NCI-H1092 (cell line): ENCODE results near the gene RAB3IL1.
"Not testable (repeated sequence)": the region's sequence is repeated elsewhere in the genome, so short reads cannot be mapped to it uniquely, and the experiment has no call there.

Experiments
- DNase-seq: peaks from one replicate; lab custom pipeline; 2025; lab: John Stamatoyannopoulos, UW

Gene RAB3IL1

GRCh38 chr11:61885784-61886580, 31.4 kb downstream of the RAB3IL1 start:
- DNase-seq: no peak

GRCh38 chr11:61885166-61885778, 32.1 kb downstream of the RAB3IL1 start:
- no peak for DNase-seq

- no peak for DNase-seq
Observed at GRCh38 chr11:61883947-61884346, 33.4 kb downstream of the RAB3IL1 start.

- no peak for DNase-seq
Observed at GRCh38 chr11:61883327-61883726, 34.0 kb downstream of the RAB3IL1 start.

GRCh38 chr11:61882879-61883278, 34.5 kb downstream of the RAB3IL1 start:
- no peak for DNase-seq

GRCh38 chr11:61882267-61882666, 35.1 kb downstream of the RAB3IL1 start:
- DNase-seq: not testable (repeated sequence)

- no peak for DNase-seq
Observed at GRCh38 chr11:61881397-61881796, 36.0 kb downstream of the RAB3IL1 start.

GRCh38 chr11:61880454-61880853, 36.9 kb downstream of the RAB3IL1 start:
- DNase-seq: no peak

- no peak for DNase-seq
Observed at GRCh38 chr11:61880031-61880430, 37.3 kb downstream of the RAB3IL1 start.

GRCh38 chr11:61879152-61879551, 38.2 kb downstream of the RAB3IL1 start:
- no peak for DNase-seq

GRCh38 chr11:61875698-61876097, 41.7 kb downstream of the RAB3IL1 start:
- no peak for DNase-seq

- no peak for DNase-seq
Observed at GRCh38 chr11:61874853-61875252, 42.5 kb downstream of the RAB3IL1 start.

- no peak for DNase-seq
Observed at GRCh38 chr11:61874377-61874809, 43.0 kb downstream of the RAB3IL1 start.

GRCh38 chr11:61873588-61874376, 43.6 kb downstream of the RAB3IL1 start:
- no peak for DNase-seq

GRCh38 chr11:61872935-61873565, 44.3 kb downstream of the RAB3IL1 start:
- no peak for DNase-seq

- DNase-seq: peak; percentile 60
Observed at GRCh38 chr11:61871158-61871597, 46.2 kb downstream of the RAB3IL1 start.

GRCh38 chr11:61870541-61871031, 46.8 kb downstream of the RAB3IL1 start:
- no peak for DNase-seq

- no peak for DNase-seq
Observed at GRCh38 chr11:61869708-61870451, 47.5 kb downstream of the RAB3IL1 start.

GRCh38 chr11:61869429-61869707, 48.0 kb downstream of the RAB3IL1 start:
- no peak for DNase-seq

GRCh38 chr11:61868571-61869428, 48.6 kb downstream of the RAB3IL1 start:
- DNase-seq: no peak

GRCh38 chr11:61866958-61867343, 50.4 kb downstream of the RAB3IL1 start:
- no peak for DNase-seq
